Neural progenitor cell (in vitro differentiated cells): ENCODE results near the gene SLCO3A1. TPM values are rescaled to one million over a fixed set of nuclear protein-coding genes. Genes with fewer than 3 reads are reported as not detected.

Source experiments
- DNase-seq: peaks from one replicate; pipeline ENCODE4 v3.0.0-alpha.2; 2016; ENCODE audit warnings: low spot score
- H2AFZ ChIP-seq: fragments of 200-600 bp; sonication (generic); replicated peaks from 2 replicates; pipeline ENCODE4 v1.6.1; 2016; ENCODE audit warnings: antibody characterized with exemption
- H3F3A ChIP-seq: fragments of 200-600 bp; sonication (generic); 2 replicates; pipeline ENCODE4 v1.6.1; 2016; ENCODE audit warnings: antibody characterized with exemption, low read depth
- H3K27ac ChIP-seq: fragments of 200-600 bp; sonication (generic); 2 replicates; pipeline ENCODE4 v1.5.1; 2016; ENCODE audit warnings: mild to moderate bottlenecking
- H3K27me3 ChIP-seq: fragments of 200-600 bp; sonication (generic); 2 replicates; pipeline ENCODE4 v1.6.1; 2016; ENCODE audit warnings: mild to moderate bottlenecking, moderate library complexity
- H3K36me3 ChIP-seq: fragments of 200-600 bp; sonication (generic); 2 replicates; pipeline ENCODE4 v1.5.1; 2016
- H3K4me1 ChIP-seq: fragments of 200-600 bp; sonication (generic); 2 replicates; pipeline ENCODE4 v1.6.1; 2016; ENCODE audit warnings: mixed run types
- H3K4me2 ChIP-seq: fragments of 200-600 bp; sonication (generic); 2 replicates; pipeline ENCODE4 v1.6.1; 2016
- H3K4me3 ChIP-seq: fragments of 200-600 bp; sonication (generic); 2 replicates; pipeline ENCODE4 v1.5.1; 2016
- H3K79me2 ChIP-seq: fragments of 200-600 bp; sonication (generic); 2 replicates; pipeline ENCODE4 v1.6.1; 2016; ENCODE audit warnings: low read depth
- H3K9ac ChIP-seq: fragments of 200-600 bp; sonication (generic); 2 replicates; pipeline ENCODE4 v1.6.1; 2016
- H3K9me3 ChIP-seq: fragments of 200-600 bp; sonication (generic); 2 replicates; pipeline ENCODE4 v1.5.1; 2016; ENCODE audit warnings: low read depth
- H4K20me1 ChIP-seq: fragments of 200-600 bp; sonication (generic); 2 replicates; pipeline ENCODE4 v1.6.1; 2016; ENCODE audit warnings: low read depth
- H3K27ac Mint-ChIP-seq: 3 replicates; pipeline ENCODE4 v1.8.0; 2021; ENCODE audit warnings: mixed read lengths
- H3K27me3 Mint-ChIP-seq: 2 replicates; pipeline ENCODE4 v1.8.0; 2022; ENCODE audit warnings: low read depth, mild to moderate bottlenecking, inconsistent platforms, moderate library complexity, mixed read lengths; ENCODE audit not compliant: insufficient read depth
- H3K36me3 Mint-ChIP-seq: 3 replicates; pipeline ENCODE4 v1.8.0; 2021; ENCODE audit warnings: mixed read lengths
- H3K4me1 Mint-ChIP-seq: 3 replicates; pipeline ENCODE4 v1.8.0; 2021; ENCODE audit warnings: mixed read lengths
- H3K4me3 Mint-ChIP-seq: 3 replicates; pipeline ENCODE4 v1.8.0; 2021; ENCODE audit warnings: mild to moderate bottlenecking, moderate library complexity, mixed read lengths
- H3K9me3 Mint-ChIP-seq: 3 replicates; pipeline ENCODE4 v1.8.0; 2020; ENCODE audit warnings: mixed read lengths
- EZH2 ChIP-seq: fragments of 200-600 bp; sonication (generic); IDR thresholded peaks from 2 replicates; pipeline ENCODE4 v1.6.1; 2017; ENCODE audit warnings: antibody characterized with exemption, mild to moderate bottlenecking, moderate library complexity
- EZH2phosphoT487 ChIP-seq: fragments of 200-600 bp; sonication (generic); IDR thresholded peaks from 2 replicates; pipeline ENCODE4 v1.6.1; 2017; ENCODE audit warnings: antibody characterized with exemption
- total RNA-seq: library from RNA; depleted of rRNA; stranded (reverse); fragments of >200 nt; gene quantifications from 2 replicates; pipeline ENCODE4 v1.2.3, GENCODE V29; 2015; ENCODE audit warnings: low replicate concordance
- TF ChIP-seq, protein P1 (sequence below): fragments of 200-600 bp; sonication (generic); IDR thresholded peaks from 2 replicates; pipeline ENCODE4 v1.5.1; 2017; ENCODE audit warnings: antibody characterized with exemption, mild to moderate bottlenecking

The SLCO3A1 gene
- total RNA-seq, 1 donor from 2014 or later = 6.6 TPM

DNA sequence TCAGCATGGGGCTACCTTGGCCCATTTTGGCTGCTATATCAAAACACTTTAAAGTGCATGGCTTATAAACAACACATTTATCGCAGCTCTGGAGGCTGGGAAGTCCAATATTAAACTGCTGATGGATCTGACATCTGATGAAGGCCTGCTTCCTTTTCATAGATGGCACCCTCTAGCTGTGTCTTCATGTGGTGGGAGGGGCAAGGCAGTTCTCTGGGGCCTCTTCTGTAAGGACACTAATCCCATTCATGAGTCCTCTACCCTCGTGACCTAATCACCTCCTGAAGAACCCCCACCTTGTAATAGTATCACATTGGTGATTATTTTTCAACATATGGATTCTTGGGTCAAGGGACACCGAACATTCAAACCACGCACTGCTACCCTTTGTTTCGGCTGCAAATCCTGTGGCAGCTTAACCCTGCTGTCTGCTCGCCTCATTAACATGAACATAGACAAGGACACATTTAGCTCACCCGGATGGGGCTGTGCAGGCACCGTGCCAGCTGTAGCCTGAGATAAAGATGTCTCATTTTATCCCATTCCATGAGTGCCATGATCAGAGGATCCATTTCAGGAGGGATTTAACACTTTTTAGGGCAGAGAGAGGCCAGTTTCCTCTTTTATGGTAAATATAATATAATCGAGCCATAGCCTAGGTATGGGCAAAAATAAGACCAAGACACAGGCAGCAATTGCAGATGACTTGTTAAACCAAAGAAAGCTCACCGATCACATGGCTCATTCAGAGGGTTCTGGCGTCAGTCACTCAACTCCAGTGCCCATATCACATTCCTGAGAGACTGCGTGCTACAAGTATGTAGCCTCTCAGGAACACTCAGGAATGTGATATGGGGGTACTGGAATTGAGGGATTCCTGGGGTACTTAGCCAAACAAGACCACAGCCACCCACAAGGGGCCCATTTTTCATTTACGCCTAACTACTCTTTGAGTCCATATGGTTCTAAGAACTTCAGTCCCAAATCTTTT is 289.0 kb downstream of the SLCO3A1 start:
- no peaks in the 10 kb centered on the region for H3K36me3 ChIP-seq
- H3K27me3 Mint-ChIP-seq = peaks cover 6% of the 10 kb centered on the region
- H3K4me3 Mint-ChIP-seq = no peak overlapping the region
- no peaks in the 10 kb centered on the region for H3K27me3 ChIP-seq
- no peak overlapping the region for H3K4me3 ChIP-seq
- no peaks in the 10 kb centered on the region for H3F3A ChIP-seq
- TF ChIP-seq, protein P1, sequence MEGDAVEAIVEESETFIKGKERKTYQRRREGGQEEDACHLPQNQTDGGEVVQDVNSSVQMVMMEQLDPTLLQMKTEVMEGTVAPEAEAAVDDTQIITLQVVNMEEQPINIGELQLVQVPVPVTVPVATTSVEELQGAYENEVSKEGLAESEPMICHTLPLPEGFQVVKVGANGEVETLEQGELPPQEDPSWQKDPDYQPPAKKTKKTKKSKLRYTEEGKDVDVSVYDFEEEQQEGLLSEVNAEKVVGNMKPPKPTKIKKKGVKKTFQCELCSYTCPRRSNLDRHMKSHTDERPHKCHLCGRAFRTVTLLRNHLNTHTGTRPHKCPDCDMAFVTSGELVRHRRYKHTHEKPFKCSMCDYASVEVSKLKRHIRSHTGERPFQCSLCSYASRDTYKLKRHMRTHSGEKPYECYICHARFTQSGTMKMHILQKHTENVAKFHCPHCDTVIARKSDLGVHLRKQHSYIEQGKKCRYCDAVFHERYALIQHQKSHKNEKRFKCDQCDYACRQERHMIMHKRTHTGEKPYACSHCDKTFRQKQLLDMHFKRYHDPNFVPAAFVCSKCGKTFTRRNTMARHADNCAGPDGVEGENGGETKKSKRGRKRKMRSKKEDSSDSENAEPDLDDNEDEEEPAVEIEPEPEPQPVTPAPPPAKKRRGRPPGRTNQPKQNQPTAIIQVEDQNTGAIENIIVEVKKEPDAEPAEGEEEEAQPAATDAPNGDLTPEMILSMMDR = no peak
- TF ChIP-seq EZH2 (no peak), EZH2phosphoT487 (no peak)
- no peak overlapping the region for H3K9ac ChIP-seq
- H4K20me1 ChIP-seq = no peaks in the 10 kb centered on the region
- no peaks in the 10 kb centered on the region for H3K79me2 ChIP-seq
- no peak overlapping the region for H3K27ac ChIP-seq
- DNase-seq = no peak
- H3K9me3 Mint-ChIP-seq = peaks cover 2% of the 10 kb centered on the region
- H3K4me1 ChIP-seq = no peaks in the 10 kb centered on the region
- peaks cover 6% of the 10 kb centered on the region for H3K4me1 Mint-ChIP-seq
- no peak overlapping the region for H3K4me2 ChIP-seq
- no peak overlapping the region for H2AFZ ChIP-seq
- no peak overlapping the region for H3K27ac Mint-ChIP-seq
- no peaks in the 10 kb centered on the region for H3K9me3 ChIP-seq
- peaks cover 6% of the 10 kb centered on the region for H3K36me3 Mint-ChIP-seq

DNA sequence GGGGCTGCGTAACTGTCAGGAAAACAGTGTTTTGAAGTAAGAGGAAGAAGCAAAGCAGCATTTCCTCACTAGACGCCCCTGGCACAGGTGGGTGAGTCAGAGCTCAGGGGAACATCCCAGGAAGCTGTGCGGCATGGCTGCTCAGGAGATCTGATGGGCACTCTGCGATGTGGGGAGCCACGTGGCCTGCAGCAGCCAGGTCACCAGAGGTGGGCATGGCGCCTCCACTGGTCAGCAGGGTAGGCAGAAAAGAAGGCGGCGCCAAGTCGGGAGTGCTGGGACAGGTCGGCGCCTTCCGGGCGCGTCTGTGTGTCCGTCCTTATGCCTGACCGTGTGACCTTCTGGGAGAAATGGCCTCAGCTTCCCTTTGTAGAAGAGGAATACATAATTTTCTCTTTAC is 290.3 kb downstream of the SLCO3A1 start:
- H3K27me3 ChIP-seq = no peaks in the 10 kb centered on the region
- no peaks in the 10 kb centered on the region for H3F3A ChIP-seq
- no peak overlapping the region for H3K27ac ChIP-seq
- Mint-ChIP-seq H3K27me3 (peaks cover 6% of the 10 kb centered on the region), H3K4me3 (no peak overlapping the region), H3K27ac (no peak overlapping the region), H3K36me3 (peaks cover 6% of the 10 kb centered on the region), H3K9me3 (peaks cover 2% of the 10 kb centered on the region), H3K4me1 (peaks cover 6% of the 10 kb centered on the region)
- DNase-seq = no peak
- no peak overlapping the region for H3K9ac ChIP-seq
- no peak overlapping the region for H3K4me2 ChIP-seq
- H3K36me3 ChIP-seq = no peaks in the 10 kb centered on the region
- no peak overlapping the region for H2AFZ ChIP-seq
- TF ChIP-seq, protein P1 = no peak
- no peak for TF ChIP-seq EZH2phosphoT487
- TF ChIP-seq EZH2 = no peak
- no peaks in the 10 kb centered on the region for H3K9me3 ChIP-seq
- no peaks in the 10 kb centered on the region for H4K20me1 ChIP-seq
- no peaks in the 10 kb centered on the region for H3K4me1 ChIP-seq
- no peak overlapping the region for H3K4me3 ChIP-seq
- H3K79me2 ChIP-seq = no peaks in the 10 kb centered on the region

DNA sequence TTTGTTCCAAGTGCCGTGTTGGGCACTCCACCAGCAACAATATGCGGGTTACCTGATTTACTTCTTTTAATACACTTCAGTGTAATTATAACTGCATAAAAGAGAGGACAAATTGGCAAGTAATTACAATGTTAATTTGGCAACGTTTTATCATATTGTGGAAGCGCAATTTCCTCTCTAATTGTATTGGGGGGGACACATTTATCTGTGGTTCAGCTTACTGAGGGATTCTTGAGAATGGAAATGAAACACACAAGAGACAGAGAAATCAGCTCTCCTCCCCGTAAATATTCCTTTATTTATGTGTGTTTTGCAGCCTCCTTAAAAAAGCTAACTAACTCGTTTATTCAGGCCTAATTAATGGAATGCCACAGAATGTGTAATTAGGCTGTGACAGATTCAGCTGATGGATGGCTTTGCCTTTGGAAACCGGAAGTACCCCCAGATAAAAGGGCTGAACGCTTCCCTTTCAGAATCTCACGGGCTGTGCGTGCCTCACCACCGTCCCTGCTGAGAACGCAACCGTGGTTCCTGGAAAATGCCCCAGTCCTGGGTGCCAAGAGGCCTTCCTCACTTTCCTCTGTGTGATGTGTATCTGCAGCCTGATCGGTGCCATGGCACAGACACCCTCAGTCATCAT is 293.1 kb downstream of the SLCO3A1 start:
- no peaks in the 10 kb centered on the region for H3K36me3 ChIP-seq

More for the DNA sequence above, 293.1 kb downstream of the SLCO3A1 start:
- no peaks in the 10 kb centered on the region for H3K4me1 ChIP-seq
- TF ChIP-seq EZH2 (no peak), EZH2phosphoT487 (no peak)
- TF ChIP-seq, protein P1 = no peak
- no peak overlapping the region for H3K9ac ChIP-seq
- H3K36me3 Mint-ChIP-seq = peaks cover 5% of the 10 kb centered on the region
- no peak overlapping the region for H3K27ac ChIP-seq
- no peaks in the 10 kb centered on the region for H3K9me3 ChIP-seq
- H3K79me2 ChIP-seq = no peaks in the 10 kb centered on the region
- no peak overlapping the region for H3K27ac Mint-ChIP-seq
- H3K27me3 Mint-ChIP-seq = peaks cover 5% of the 10 kb centered on the region
- no peak overlapping the region for H3K4me3 Mint-ChIP-seq
- peaks cover 2% of the 10 kb centered on the region for H3K9me3 Mint-ChIP-seq
- no peaks in the 10 kb centered on the region for H4K20me1 ChIP-seq
- H3K4me1 Mint-ChIP-seq = peaks cover 6% of the 10 kb centered on the region
- no peak overlapping the region for H3K4me3 ChIP-seq
- H3F3A ChIP-seq = no peaks in the 10 kb centered on the region
- no peak overlapping the region for H3K4me2 ChIP-seq
- H3K27me3 ChIP-seq = no peaks in the 10 kb centered on the region
- no peak overlapping the region for H2AFZ ChIP-seq
- DNase-seq = no peak
